HUES6 (cell line): Measurements from ENCODE around the gene SULT2B1.
A peak's percentile ranks its signal among the peaks of the same experiment; 100 is the strongest.

Experiments
- H3K27ac ChIP-seq: 2 replicates; pipeline ENCODE4 v1.7.0; 2013; ENCODE audit warnings: low read depth, mild to moderate bottlenecking, low read length, inconsistent platforms
- H3K27me3 ChIP-seq: 2 replicates; pipeline ENCODE4 v1.6.1; 2013; ENCODE audit warnings: low read length; ENCODE audit not compliant: control insufficient read depth, insufficient read depth
- H3K36me3 ChIP-seq: 2 replicates; pipeline ENCODE4 v1.6.1; 2013; ENCODE audit warnings: low read length; ENCODE audit not compliant: control insufficient read depth, insufficient read depth
- H3K4me1 ChIP-seq: 2 replicates; pipeline ENCODE4 v1.6.1; 2013; ENCODE audit warnings: low read length; ENCODE audit not compliant: control insufficient read depth, insufficient read depth
- H3K4me3 ChIP-seq: 2 replicates; pipeline ENCODE4 v1.5.1; 2013; ENCODE audit warnings: low read depth, low read length
- H3K9ac ChIP-seq: one replicate; pipeline ENCODE4 v1.6.1; 2013; ENCODE audit warnings: mild to moderate bottlenecking, low read length
- H3K9me3 ChIP-seq: 2 replicates; pipeline ENCODE4 v1.6.1; 2013; ENCODE audit warnings: low read depth, low read length; ENCODE audit not compliant: control insufficient read depth, insufficient read depth

SULT2B1 gene

GRCh38 chr19:48616041-48616436 is 64.1 kb downstream of the SULT2B1 start:
- Histone ChIP-seq H3K9ac (peak overlapping the region; percentile 79), H3K4me1 (peaks cover 43% of the 10 kb centered on the region), H3K36me3 (peaks cover 43% of the 10 kb centered on the region), H3K9me3 (no peaks in the 10 kb centered on the region), H3K4me3 (peak overlapping the region; percentile 49; the same call in 1 of the 2 replicates), H3K27ac (peak overlapping the region; percentile 89; the same call in 1 of the 2 replicates), H3K27me3 (no peaks in the 10 kb centered on the region)

- peak overlapping the region; percentile 95 for H3K9ac ChIP-seq
- peaks cover 43% of the 10 kb centered on the region for H3K4me1 ChIP-seq
- H3K4me3 ChIP-seq, result no peak overlapping the region
These were observed 64.6 kb downstream of the SULT2B1 start for GRCh38 chr19:48616491-48617056.

GRCh38 chr19:48617146-48617937 is 65.4 kb downstream of the SULT2B1 start:
- peak overlapping the region; percentile 95 for H3K9ac ChIP-seq

More at GRCh38 chr19:48616491-48617056, 64.6 kb downstream of the SULT2B1 start:
- Histone ChIP-seq H3K9me3 (no peaks in the 10 kb centered on the region), H3K27me3 (no peaks in the 10 kb centered on the region), H3K36me3 (peaks cover 43% of the 10 kb centered on the region), H3K27ac (peak overlapping the region; percentile 38; the same call in 1 of the 2 replicates)

DNA sequence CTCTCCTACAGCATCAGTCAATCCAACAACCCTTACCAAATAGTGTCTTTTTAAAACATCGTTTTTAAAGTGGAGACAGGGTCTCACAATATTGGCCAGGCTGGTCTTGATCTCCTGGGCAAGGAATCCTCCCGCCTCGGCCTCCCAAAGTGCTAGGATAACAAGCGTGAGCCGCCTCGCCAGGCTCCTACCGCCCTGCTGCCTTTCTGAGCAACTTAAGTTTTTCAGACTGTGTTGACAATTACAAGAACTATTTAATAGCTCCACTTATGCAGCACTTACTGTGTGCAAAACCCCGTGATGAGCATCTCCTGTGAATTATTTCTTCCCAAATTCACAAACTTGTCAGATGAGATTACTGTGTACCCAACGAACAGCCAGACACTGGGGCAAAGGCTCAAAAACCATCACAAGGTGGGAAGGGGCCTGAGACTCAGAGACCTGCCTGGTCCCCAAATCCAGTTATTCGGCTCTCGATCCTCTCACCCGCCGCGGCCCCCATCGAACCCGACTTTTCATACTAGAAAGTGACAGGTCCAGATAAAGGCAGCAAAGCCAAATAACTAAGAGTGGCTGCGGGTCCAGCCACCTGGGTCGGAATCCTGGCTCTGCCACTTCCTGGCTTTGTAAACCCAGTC is 66.4 kb downstream of the SULT2B1 start:
- peak overlapping the region; percentile 91 for H3K4me3 ChIP-seq
- H3K27ac ChIP-seq, result peak overlapping the region; percentile 82
- H3K9ac ChIP-seq, result peak overlapping the region; percentile 95
- peaks cover 36% of the 10 kb centered on the region for H3K36me3 ChIP-seq
- H3K27me3 ChIP-seq, result no peaks in the 10 kb centered on the region
- H3K4me1 ChIP-seq, result peaks cover 46% of the 10 kb centered on the region
- H3K9me3 ChIP-seq, result no peaks in the 10 kb centered on the region

More at GRCh38 chr19:48617146-48617937, 65.4 kb downstream of the SULT2B1 start:
- H3K4me1 ChIP-seq, result peaks cover 43% of the 10 kb centered on the region
- H3K27me3 ChIP-seq, result no peaks in the 10 kb centered on the region
- H3K36me3 ChIP-seq, result peaks cover 41% of the 10 kb centered on the region
- peak overlapping the region; percentile 38 for H3K27ac ChIP-seq
- peak overlapping the region; percentile 91 for H3K4me3 ChIP-seq
- H3K9me3 ChIP-seq, result no peaks in the 10 kb centered on the region

DNA sequence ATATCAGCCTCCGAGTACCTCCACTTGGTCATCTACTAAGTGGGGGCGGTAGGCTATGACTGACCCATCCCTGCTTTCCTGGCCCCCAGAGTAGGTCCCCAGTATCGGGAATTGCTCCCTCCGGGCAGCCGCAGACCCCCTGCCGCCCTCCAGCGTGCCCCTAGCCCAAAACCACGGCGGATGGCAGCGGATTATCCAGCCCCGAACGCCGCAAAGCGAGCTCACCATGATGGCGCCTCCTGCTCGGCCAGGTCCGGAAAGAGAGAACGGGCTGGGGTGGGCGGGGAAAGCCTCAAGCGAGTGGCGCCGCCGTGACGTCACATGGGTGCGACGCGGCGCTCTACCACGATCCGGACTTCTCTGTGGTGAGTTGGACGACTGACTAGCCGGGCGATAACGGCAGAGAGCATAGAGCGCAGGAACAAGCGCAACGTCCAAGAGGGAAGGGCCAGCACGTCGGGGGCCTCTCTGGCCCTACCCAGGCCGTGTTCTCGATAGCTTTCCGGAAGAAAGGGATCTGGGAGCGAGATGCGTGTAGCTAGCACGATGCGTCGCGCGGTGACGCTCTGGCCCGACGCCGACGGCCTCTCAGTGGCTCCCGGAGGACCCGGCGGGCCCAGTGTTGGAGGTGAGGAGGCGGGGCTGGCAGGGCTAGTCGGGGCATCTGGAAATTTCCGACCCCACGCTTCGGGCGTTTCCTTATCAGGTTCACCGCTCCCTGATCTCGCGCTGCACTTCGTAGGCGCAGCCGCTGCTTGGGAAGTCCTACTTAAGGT is 67.1 kb downstream of the SULT2B1 start, which contains the start of the genes RPL18 and SPHK2:
TSS of gene RPL18 (minus strand) at position 263 of the 776 bp plus-strand sequence. CDS start at position 228, 35 bp downstream.
TSS of gene SPHK2 (plus strand) at position 591 of the 776 bp plus-strand sequence. CDS start 1,009 bp downstream, outside the sequence.
- Histone ChIP-seq H3K36me3 (peaks cover 36% of the 10 kb centered on the region), H3K9me3 (no peaks in the 10 kb centered on the region), H3K27ac (peak within 1 kb of the TSS; percentile 82), H3K4me3 (peak within 1 kb of the TSS; percentile 91), H3K4me1 (peaks cover 43% of the 10 kb centered on the region), H3K27me3 (no peaks in the 10 kb centered on the region), H3K9ac (peak within 1 kb of the TSS; percentile 95)

DNA sequence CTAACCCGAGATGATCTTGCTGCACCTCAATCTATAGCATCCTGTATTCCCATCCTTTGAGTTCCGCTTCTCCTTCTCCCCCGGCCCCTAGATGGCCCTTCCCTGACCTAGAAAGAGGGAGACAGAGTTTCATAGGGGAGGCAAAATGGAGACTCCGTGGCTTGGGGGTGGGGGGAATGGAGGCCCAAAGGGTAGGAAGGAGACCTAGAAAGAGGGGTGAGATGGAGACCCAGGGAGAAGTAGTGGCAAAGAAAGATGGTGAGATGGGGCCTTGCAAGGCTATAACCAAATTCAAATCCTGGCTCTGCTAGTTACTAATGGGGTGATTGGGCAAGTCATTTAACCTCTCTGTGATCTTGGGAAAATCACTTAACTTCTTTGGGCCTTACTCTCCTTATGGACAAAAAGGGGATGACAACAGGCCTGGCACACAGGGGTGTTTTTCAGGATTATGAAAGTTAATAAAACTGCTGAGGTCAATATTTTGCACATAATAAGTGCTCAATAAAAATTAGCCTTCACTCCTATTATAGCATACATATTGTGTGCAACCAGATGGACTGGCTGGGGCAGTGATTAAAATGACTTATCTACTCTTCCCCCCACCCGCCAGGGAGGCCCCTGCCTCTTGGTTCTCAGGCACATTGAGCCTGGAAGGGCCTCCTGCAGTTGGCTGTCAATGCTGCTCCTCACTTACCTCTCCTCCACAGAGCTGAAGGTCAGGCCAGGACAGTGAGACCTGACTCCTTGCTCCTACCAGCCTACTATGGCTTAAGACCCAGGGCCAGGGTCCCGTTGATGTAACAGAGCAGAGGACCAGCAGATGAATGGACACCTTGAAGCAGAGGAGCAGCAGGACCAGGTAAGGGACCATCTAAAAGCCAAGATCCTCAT is 68.0 kb downstream of the SULT2B1 start:
- Histone ChIP-seq H3K9ac (peak overlapping the region; percentile 49), H3K4me3 (peak overlapping the region; percentile 91), H3K36me3 (peaks cover 33% of the 10 kb centered on the region), H3K27ac (no peak overlapping the region), H3K4me1 (peaks cover 38% of the 10 kb centered on the region), H3K9me3 (no peaks in the 10 kb centered on the region), H3K27me3 (no peaks in the 10 kb centered on the region)

DNA sequence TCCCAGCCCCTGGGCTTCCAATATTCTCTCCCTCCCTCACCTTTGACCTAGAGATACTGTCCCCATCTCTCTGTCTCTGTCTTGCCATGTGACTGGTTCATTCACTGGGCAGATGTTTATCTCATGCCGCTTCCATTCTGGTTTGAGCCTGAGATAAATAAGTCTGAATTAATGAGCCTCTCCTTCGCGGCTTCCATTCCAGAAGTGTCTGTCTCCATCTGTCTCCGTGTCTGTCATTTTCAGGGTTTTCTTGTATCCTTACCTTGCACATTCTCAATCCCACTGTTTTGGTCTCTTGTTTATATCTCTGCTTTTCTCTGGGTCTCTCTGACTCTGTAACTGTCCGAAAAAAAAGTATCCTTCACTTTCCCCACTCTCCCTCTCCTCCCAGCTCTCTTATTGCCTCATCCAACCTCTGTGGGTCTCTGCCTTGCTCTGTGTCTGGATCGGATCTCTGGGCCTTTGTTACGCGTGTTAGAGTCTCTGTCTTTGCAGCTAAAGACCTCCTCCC is 71.6 kb downstream of the SULT2B1 start:
- Histone ChIP-seq H3K9ac (peak overlapping the region; percentile 53), H3K27ac (no peak overlapping the region), H3K27me3 (no peaks in the 10 kb centered on the region), H3K9me3 (no peaks in the 10 kb centered on the region), H3K4me1 (peaks cover 14% of the 10 kb centered on the region), H3K4me3 (peak overlapping the region; percentile 46), H3K36me3 (no peaks in the 10 kb centered on the region)

DNA sequence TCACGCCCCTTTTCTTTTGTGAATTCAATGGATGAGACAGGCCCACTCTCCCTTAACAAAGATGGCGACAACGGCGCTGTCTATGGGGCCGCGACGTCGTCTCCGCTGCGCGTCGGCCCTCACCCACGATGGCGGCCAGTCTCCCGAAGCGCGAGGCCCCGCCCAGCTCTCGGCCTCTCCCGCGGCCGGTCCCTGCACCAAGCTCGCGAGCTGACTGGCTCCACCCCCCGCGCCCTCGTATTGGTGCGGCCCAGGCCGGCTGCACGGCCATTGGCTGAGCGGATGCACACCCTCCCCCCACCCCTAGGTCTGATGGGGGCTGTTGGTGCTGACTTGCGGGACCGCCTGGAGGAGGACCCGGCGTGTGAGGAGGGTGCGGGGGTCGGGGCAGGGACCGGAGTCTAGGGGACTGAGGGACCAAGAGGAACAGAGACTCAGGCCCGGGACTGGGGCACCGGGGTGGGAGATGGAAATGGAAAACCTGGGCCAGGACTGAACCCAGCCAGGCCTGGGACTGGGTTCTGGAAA is 72.2 kb downstream of the SULT2B1 start:
- peak overlapping the region; percentile 85 for H3K4me3 ChIP-seq
- H3K36me3 ChIP-seq, result no peaks in the 10 kb centered on the region
- H3K9me3 ChIP-seq, result no peaks in the 10 kb centered on the region
- H3K27me3 ChIP-seq, result no peaks in the 10 kb centered on the region
- H3K4me1 ChIP-seq, result peaks cover 14% of the 10 kb centered on the region
- H3K9ac ChIP-seq, result peak overlapping the region; percentile 69
- H3K27ac ChIP-seq, result no peak overlapping the region; the same call in 1 of the 2 replicates

DNA sequence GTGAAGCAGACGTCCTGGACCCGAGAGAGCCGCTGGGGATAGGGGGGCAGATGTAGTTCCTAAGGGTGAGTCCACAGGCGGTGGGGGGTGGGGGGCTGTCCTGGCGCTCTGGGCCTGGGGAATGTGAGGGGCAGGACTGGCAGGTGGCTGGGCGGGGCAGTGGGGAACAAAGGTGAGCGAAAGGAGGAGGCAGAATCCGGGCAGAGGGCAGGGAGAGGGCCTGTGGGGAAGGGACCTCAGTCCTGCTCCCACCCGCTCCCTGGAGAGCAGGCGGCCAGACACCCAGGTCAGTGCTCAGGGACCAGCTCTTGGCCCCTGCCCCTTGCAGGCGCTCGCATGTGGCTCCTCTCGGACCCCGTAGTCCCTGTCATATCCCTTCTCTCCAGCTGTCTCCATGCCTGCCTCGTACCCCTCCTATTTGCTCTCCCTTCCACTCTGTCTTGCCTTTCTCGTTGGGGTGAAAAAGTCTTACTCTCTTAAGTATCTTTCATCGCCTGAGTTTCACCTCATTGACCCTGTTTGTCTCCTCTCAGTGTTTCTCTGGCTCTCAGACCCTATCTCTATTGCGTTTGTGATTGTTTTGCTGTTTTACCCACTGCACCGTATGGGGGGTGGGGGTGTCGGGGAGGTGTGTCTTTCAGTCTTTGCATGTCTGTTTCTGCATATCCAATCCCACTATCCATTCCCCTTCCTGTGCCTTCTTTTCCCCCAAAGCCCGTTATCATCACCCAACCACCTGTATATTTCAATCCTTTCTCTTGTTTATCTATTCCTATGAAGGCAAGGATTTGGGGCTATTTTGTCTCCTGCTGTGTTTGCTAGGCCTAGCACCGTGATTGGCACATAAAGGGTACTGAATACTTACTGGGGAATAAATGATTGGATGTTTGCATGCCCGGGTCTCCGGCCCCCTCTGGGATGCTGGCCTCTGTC is 73.1 kb downstream of the SULT2B1 start:
- Histone ChIP-seq H3K4me3 (peak overlapping the region; percentile 85), H3K9ac (peak overlapping the region; percentile 69), H3K27ac (no peak overlapping the region), H3K9me3 (no peaks in the 10 kb centered on the region), H3K27me3 (no peaks in the 10 kb centered on the region), H3K4me1 (peaks cover 17% of the 10 kb centered on the region), H3K36me3 (no peaks in the 10 kb centered on the region)
